ENCODE data around the gene PPP1R2B. TPM values are rescaled to one million over a fixed set of nuclear protein-coding genes. Genes with fewer than 3 reads are reported as not detected.

PPP1R2B gene
- under 1 TPM; 0.17 to 0.30 TPM for total RNA-seq
- under 1 TPM; 0.12 to 0.18 TPM for polyA plus RNA-seq

DNA sequence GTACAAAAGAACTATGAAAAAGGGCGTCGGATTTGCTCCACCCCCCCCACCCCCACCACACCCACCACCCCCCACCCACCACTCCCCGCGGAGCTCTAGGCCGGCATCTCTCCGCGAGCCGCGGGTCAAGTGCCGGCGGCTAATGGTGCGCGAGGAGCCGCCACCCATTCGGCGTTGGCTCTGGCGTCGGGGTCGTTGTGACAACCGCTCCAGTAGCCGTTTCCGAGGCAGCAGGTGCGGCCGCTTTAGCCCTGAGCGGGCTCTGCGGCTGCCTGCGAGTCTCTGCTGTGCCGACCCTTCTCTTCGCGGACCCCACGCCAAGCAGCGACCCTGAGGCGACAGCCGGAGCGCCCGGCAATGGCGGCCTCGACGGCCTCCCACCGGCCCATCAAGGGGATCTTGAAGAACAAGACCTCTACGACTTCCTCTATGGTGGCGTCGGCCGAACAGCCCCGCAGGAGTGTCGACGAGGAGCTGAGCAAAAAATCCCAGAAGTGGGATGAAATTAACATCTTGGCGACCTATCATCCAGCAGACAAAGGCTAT is at the start of gene PPP1R2B:
Gene PPP1R2B (plus strand): TSS at position 90 of the 546 bp plus-strand sequence. CDS start 268 bp downstream, at position 358.
- intact Hi-C loops (cut with micrococcal nuclease) = no loop called here
- DNase-seq = no peak
- no peak within 1 kb of the TSS for H3K27ac ChIP-seq (ENCODE audit: low read depth, low read length)
- ChIA-PET POLR2A (ENCODE audit: partially characterized antibody) (no interaction called here), CTCF (ENCODE audit: partially characterized antibody) (interaction anchor here (1.5 kb wide), 1 partner anchor 11 kb away, joined by 4 read pairs; no protein-coding TSS in a partner anchor)
- H3K9me3 ChIP-seq (ENCODE audit: control insufficient read depth in 1 of 2, low read length in 2 of 2) = no peaks in the 10 kb centered on the region
- H3K27me3 Mint-ChIP-seq = peaks cover 22 to 23% of the 10 kb centered on the region in 2 donors
- H3K4me3 ChIP-seq (ENCODE audit: low read length in 2 of 2) = no peak within 1 kb of the TSS
- no peaks in the 10 kb centered on the region for H3K36me3 ChIP-seq (ENCODE audit: insufficient read depth, low read length)
- H3K4me1 Mint-ChIP-seq = no peaks in the 10 kb centered on the region
- peaks cover 6 to 9% of the 10 kb centered on the region in 2 donors for H3K36me3 Mint-ChIP-seq
- H3K27ac Mint-ChIP-seq = no peak within 1 kb of the TSS
- H3K27me3 ChIP-seq (ENCODE audit: insufficient read depth, low read length) = no peaks in the 10 kb centered on the region
- no peaks in the 10 kb centered on the region for H3K4me1 ChIP-seq (ENCODE audit: insufficient read depth, low read length)
- H3K4me3 Mint-ChIP-seq = no peak within 1 kb of the TSS
- peaks cover 3 to 48% (median 36%) of the 10 kb centered on the region in 8 donors for H3K9me3 Mint-ChIP-seq

DNA sequence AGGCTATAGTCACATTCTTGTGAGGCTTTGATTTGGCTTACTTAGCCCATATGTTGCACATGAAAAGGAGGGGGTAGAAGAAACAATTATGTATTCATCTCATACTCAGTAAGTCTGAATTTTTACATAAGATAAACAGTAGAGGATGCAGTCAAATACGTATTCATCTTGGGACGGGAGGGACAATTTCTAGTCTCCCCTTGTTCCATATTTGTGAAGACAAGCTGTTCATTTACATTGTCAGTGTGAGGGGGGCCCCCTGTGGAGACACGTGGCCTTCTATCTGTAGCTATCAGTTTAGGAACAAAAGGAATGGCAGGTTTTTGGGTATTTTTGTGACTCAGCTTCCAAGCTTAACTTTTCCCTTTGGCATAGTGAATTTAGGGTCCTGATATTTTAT is 49.2 kb upstream of the PPP1R2B start:
- H3K4me1 ChIP-seq (ENCODE audit: insufficient read depth, low read length) = no peaks in the 10 kb centered on the region
- H3K27me3 Mint-ChIP-seq = peaks cover 9 to 12% of the 10 kb centered on the region in 2 donors
- no peak overlapping the region for H3K4me3 Mint-ChIP-seq
- no peak overlapping the region for H3K27ac ChIP-seq (ENCODE audit: low read depth, low read length)
- H3K9me3 Mint-ChIP-seq = no peaks in the 10 kb centered on the region
- no peak for DNase-seq
- peaks cover 6% of the 10 kb centered on the region for H3K27me3 ChIP-seq (ENCODE audit: insufficient read depth, low read length)
- H3K36me3 Mint-ChIP-seq = no peaks in the 10 kb centered on the region
- H3K36me3 ChIP-seq (ENCODE audit: insufficient read depth, low read length) = no peaks in the 10 kb centered on the region
- H3K4me3 ChIP-seq (ENCODE audit: low read length in 2 of 2) = no peak overlapping the region
- H3K27ac Mint-ChIP-seq = no peak overlapping the region
- H3K9me3 ChIP-seq (ENCODE audit: control insufficient read depth in 1 of 2, low read length in 2 of 2) = no peaks in the 10 kb centered on the region
- ChIA-PET POLR2A (ENCODE audit: partially characterized antibody) (no interaction called here), CTCF (ENCODE audit: partially characterized antibody) (no interaction called here)
- H3K4me1 Mint-ChIP-seq = peaks cover 0 to 7% (median 0%) of the 10 kb centered on the region in 4 donors
- intact Hi-C loops (cut with micrococcal nuclease) = no loop called here

DNA sequence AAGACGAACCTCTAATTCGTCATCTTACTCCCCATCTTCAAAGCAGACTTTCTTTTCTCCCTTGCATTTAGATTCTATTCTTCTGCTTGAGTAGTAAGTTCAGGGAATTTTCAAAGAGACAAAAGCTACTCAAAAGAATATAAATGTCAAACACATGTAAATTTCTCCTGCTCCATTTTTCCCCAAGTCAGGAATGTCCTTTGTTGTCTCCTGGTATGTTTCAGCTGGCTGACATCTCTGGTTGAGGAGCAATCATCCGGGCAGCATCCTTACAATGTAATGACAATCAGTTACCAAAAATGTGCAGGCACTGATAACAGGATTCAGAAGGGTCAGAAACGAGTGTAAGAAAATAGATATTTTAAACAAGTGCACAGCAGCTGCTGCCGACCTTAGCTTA is 47.6 kb upstream of the PPP1R2B start:
- peaks cover 0 to 2% (median 0%) of the 10 kb centered on the region in 8 donors for H3K9me3 Mint-ChIP-seq
- peaks cover 7 to 8% of the 10 kb centered on the region in 2 donors for H3K27me3 Mint-ChIP-seq
- no peaks in the 10 kb centered on the region for H3K9me3 ChIP-seq (ENCODE audit: control insufficient read depth in 1 of 2, low read length in 2 of 2)
- peaks cover 0 to 7% (median 0%) of the 10 kb centered on the region in 4 donors for H3K4me1 Mint-ChIP-seq
- no peak overlapping the region for H3K4me3 ChIP-seq (ENCODE audit: low read length in 2 of 2)
- no peaks in the 10 kb centered on the region for H3K36me3 Mint-ChIP-seq
- ChIA-PET CTCF (ENCODE audit: partially characterized antibody) (no interaction called here), POLR2A (ENCODE audit: partially characterized antibody) (no interaction called here)
- DNase-seq = no peak
- intact Hi-C loops (cut with micrococcal nuclease) = no loop called here
- no peaks in the 10 kb centered on the region for H3K36me3 ChIP-seq (ENCODE audit: insufficient read depth, low read length)
- no peaks in the 10 kb centered on the region for H3K4me1 ChIP-seq (ENCODE audit: insufficient read depth, low read length)
- peaks cover 6% of the 10 kb centered on the region for H3K27me3 ChIP-seq (ENCODE audit: insufficient read depth, low read length)
- H3K27ac ChIP-seq (ENCODE audit: low read depth, low read length) = no peak overlapping the region
- H3K4me3 Mint-ChIP-seq = no peak overlapping the region
- no peak overlapping the region for H3K27ac Mint-ChIP-seq

DNA sequence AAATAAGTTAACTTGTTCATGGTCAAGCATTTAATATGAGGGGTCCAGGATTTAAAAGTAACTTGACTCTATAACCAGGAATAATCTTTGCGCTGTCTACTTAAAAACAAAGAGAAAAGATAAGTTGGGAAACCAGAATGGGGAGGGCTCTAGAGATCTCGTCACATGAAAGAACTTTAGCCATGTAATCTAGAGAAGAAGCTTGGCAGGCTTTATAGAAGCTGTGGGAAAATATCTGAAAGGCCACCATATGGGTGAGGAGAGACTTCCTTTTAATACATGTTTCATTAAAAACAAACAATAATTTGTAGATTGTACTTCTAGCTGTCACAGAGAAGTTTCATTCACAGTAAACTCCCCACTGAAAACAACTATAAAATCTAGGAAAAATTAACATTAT is 46.7 kb upstream of the PPP1R2B start:
- H3K36me3 ChIP-seq (ENCODE audit: insufficient read depth, low read length) = no peaks in the 10 kb centered on the region
- POLR2A ChIA-PET (ENCODE audit: partially characterized antibody) = no interaction called here
- peaks cover 6% of the 10 kb centered on the region for H3K27me3 ChIP-seq (ENCODE audit: insufficient read depth, low read length)
- no peak overlapping the region for H3K27ac ChIP-seq (ENCODE audit: low read depth, low read length)
- H3K4me1 ChIP-seq (ENCODE audit: insufficient read depth, low read length) = no peaks in the 10 kb centered on the region
- Mint-ChIP-seq H3K4me3 (no peak overlapping the region), H3K27ac (no peak overlapping the region), H3K36me3 (no peaks in the 10 kb centered on the region), H3K9me3 (peaks cover 0 to 2% (median 0%) of the 10 kb centered on the region in 8 donors), H3K27me3 (peaks cover 6 to 7% of the 10 kb centered on the region in 2 donors), H3K4me1 (peaks cover 0 to 7% (median 0%) of the 10 kb centered on the region in 4 donors)
- no peak overlapping the region for H3K4me3 ChIP-seq (ENCODE audit: low read length in 2 of 2)
- CTCF ChIA-PET (ENCODE audit: partially characterized antibody) = no interaction called here
- DNase-seq = no peak
- intact Hi-C loops (cut with micrococcal nuclease) = no loop called here
- H3K9me3 ChIP-seq (ENCODE audit: control insufficient read depth in 1 of 2, low read length in 2 of 2) = no peaks in the 10 kb centered on the region

DNA sequence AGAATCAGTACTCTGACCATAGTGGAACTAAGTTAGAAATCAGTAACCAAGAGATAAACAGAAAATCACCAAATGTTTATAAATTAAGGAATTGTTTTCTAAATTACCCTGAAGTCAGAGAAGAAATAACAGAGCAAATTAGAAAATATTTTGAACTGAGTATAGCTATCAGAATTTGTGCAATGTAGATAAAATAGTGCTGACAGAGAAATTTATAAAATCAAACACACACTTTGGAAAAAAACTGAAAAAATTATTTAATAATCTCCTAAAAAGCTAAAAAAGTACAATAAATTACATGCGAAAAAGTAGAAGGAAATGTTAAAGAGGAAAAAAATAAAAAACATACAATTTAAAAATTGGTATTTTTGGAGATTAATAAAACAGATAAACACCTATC is 37.1 kb upstream of the PPP1R2B start:
- CTCF ChIA-PET (ENCODE audit: partially characterized antibody) = interaction anchor here (1.4 kb wide), 1 partner anchor 16 kb away, joined by 3 read pairs; no protein-coding TSS in a partner anchor

DNA sequence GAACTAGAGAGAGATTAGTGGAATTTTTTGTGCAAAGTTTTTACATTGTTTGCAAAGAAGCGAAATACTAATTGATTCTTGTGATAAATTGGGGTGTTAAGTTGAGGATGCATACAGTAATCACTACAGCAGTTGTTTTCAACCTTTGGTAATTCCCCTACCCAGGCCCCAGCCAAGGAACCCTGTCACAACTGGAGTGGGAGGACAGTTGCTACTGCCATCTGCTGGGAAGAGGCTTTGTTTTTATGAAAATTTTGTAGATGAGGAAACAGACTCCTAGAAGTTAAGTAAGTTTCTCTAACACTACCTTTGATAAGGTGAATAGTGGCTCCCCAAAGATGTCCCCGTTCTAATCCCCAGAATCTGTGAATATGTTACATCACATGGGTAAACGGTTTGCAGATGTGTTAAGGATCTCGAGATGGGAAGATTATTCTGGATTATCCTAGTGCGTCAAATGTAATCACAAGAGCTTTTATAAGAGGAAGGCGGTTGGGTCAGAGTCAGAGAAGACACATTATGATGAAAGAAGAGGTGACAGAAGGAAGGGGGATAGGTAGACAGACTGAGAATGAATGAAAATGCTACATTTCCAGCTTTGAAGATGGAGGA is 34.0 kb upstream of the PPP1R2B start:
- intact Hi-C loops (cut with micrococcal nuclease) = no loop called here
- DNase-seq = no peak
- ChIA-PET POLR2A (ENCODE audit: partially characterized antibody) (interaction anchor here (0.6 kb wide), 1 partner anchor 15 kb away, joined by 3 read pairs; no protein-coding TSS in a partner anchor), CTCF (ENCODE audit: partially characterized antibody) (interaction anchor here (1.2 to 1.4 kb wide), 2 partner anchors 14 to 118 kb away, joined by 4 to 5 read pairs; no protein-coding TSS in a partner anchor)
- peaks cover 2 to 4% of the 10 kb centered on the region in 2 donors for H3K27me3 Mint-ChIP-seq
- no peaks in the 10 kb centered on the region for H3K27me3 ChIP-seq (ENCODE audit: insufficient read depth, low read length)
- no peak overlapping the region for H3K4me3 Mint-ChIP-seq
- H3K27ac Mint-ChIP-seq = no peak overlapping the region
- H3K4me1 Mint-ChIP-seq = no peaks in the 10 kb centered on the region
- no peaks in the 10 kb centered on the region for H3K9me3 ChIP-seq (ENCODE audit: control insufficient read depth in 1 of 2, low read length in 2 of 2)
- H3K36me3 ChIP-seq (ENCODE audit: insufficient read depth, low read length) = no peaks in the 10 kb centered on the region
- no peak overlapping the region for H3K27ac ChIP-seq (ENCODE audit: low read depth, low read length)
- H3K36me3 Mint-ChIP-seq = no peaks in the 10 kb centered on the region
- H3K9me3 Mint-ChIP-seq = peaks cover 0 to 2% (median 0%) of the 10 kb centered on the region in 8 donors
- H3K4me1 ChIP-seq (ENCODE audit: insufficient read depth, low read length) = no peaks in the 10 kb centered on the region
- H3K4me3 ChIP-seq (ENCODE audit: low read length in 2 of 2) = no peak overlapping the region

More for the DNA sequence above, 37.1 kb upstream of the PPP1R2B start:
- Mint-ChIP-seq H3K9me3 (peaks cover 0 to 5% (median 0%) of the 10 kb centered on the region in 8 donors), H3K4me1 (no peaks in the 10 kb centered on the region), H3K27ac (no peak overlapping the region), H3K36me3 (no peaks in the 10 kb centered on the region), H3K27me3 (peaks cover 1 to 4% of the 10 kb centered on the region in 2 donors), H3K4me3 (no peak overlapping the region)
- Histone ChIP-seq H3K27ac (ENCODE audit: low read depth, low read length) (no peak overlapping the region), H3K4me1 (ENCODE audit: insufficient read depth, low read length) (no peaks in the 10 kb centered on the region), H3K36me3 (ENCODE audit: insufficient read depth, low read length) (no peaks in the 10 kb centered on the region), H3K4me3 (ENCODE audit: low read length in 2 of 2) (no peak overlapping the region), H3K27me3 (ENCODE audit: insufficient read depth, low read length) (no peaks in the 10 kb centered on the region), H3K9me3 (ENCODE audit: control insufficient read depth in 1 of 2, low read length in 2 of 2) (no peaks in the 10 kb centered on the region)
- POLR2A ChIA-PET (ENCODE audit: partially characterized antibody) = no interaction called here
- no peak for DNase-seq
- intact Hi-C loops (cut with micrococcal nuclease) = no loop called here

DNA sequence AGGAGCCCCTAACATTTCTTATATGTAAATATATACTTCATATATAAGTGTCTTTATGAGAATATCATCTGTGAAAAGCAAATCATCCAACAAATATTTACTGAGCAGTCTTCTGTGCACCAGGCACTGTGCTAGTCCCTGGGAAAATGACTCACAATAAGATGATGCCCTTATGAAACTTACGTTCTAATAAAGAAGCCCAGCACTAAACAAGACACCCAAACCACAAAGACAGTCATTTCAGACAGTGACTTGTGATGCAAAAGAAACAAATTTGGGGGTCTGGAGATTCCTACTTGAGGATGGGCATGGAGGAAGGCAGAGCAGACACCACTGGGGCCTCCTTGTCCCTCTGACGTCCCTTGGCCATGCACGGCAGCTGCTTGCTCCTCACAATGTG is 30.6 kb upstream of the PPP1R2B start:
- H3K27me3 ChIP-seq (ENCODE audit: insufficient read depth, low read length) = no peaks in the 10 kb centered on the region
- DNase-seq = no peak
- Mint-ChIP-seq H3K27me3 (peaks cover 4 to 6% of the 10 kb centered on the region in 2 donors), H3K4me1 (no peaks in the 10 kb centered on the region), H3K4me3 (no peak overlapping the region), H3K36me3 (no peaks in the 10 kb centered on the region), H3K27ac (no peak overlapping the region), H3K9me3 (no peaks in the 10 kb centered on the region)
- CTCF ChIA-PET (ENCODE audit: partially characterized antibody) = no interaction called here
- POLR2A ChIA-PET (ENCODE audit: partially characterized antibody) = no interaction called here
- no peaks in the 10 kb centered on the region for H3K9me3 ChIP-seq (ENCODE audit: control insufficient read depth in 1 of 2, low read length in 2 of 2)
- no peak overlapping the region for H3K27ac ChIP-seq (ENCODE audit: low read depth, low read length)
- no peaks in the 10 kb centered on the region for H3K36me3 ChIP-seq (ENCODE audit: insufficient read depth, low read length)
- intact Hi-C loops (cut with micrococcal nuclease) = no loop called here
- H3K4me3 ChIP-seq (ENCODE audit: low read length in 2 of 2) = no peak overlapping the region
- H3K4me1 ChIP-seq (ENCODE audit: insufficient read depth, low read length) = no peaks in the 10 kb centered on the region

Data from CD4-positive, alpha-beta memory T cell (primary cell).